ENCODE measurements around the gene GABPB2.
A peak's percentile ranks its signal among the peaks of the same experiment; 100 is the strongest.

The GABPB2 gene

DNA sequence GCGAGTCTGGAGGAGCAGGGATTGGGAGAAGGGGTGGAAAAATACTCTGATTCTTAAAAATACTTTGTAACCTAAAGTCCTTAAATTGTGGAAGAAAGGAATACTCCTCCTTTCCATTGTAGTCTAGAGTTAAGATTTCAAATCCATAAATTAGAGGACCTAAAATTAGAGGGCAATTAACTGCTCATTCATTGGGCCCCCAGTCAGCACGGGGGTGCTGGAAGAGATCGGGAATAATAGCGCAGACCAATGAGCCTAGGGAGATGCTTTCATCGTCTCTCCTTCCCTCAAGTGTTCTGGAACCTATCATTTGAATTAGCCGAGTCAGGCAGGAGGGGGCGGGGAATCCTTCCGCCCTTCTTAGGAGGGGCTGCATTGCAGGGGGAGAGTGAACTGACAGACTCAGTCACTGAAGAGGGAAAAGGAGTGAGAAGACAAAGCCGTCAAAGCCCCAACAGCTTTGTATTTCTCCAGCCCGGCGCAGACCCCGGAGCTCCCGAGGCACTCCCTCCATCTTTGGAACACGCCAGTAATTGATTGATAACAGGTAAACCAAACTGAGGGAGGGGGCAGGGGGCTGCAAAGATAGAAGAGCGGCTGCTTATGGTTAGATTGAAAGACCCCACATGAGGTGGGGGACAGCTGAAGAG, 10.4 kb upstream of the GABPB2 start, which contains the start of gene MLLT11:
Gene MLLT11 (plus strand): TSS at position 391 of the 650 bp plus-strand sequence. CDS start 6,828 bp downstream, outside the sequence.
- peaks cover 24% of the 10 kb centered on the region for H3K36me3 ChIP-seq (replicated peaks; ENCODE audit: low read depth, low read length)
- peak within 1 kb of the TSS; percentile 92 for H2AFZ ChIP-seq (ENCODE audit: low read depth, low read length)
- peak within 1 kb of the TSS; percentile 65 for H3K27ac ChIP-seq (ENCODE audit: low read length)
- peak; percentile 33 for TF ChIP-seq CTCF (IDR thresholded peaks at IDR 0.05; ENCODE audit: low read depth, low read length)
- no peak for TF ChIP-seq EZH2phosphoT487 (IDR thresholded peaks at IDR 0.05; ENCODE audit: low read depth)
- peaks cover 23% of the 10 kb centered on the region for H4K20me1 ChIP-seq (ENCODE audit: insufficient read depth, low read length)
- peak within 1 kb of the TSS; percentile 96 for H3K4me2 ChIP-seq (ENCODE audit: low read length)
- peak within 1 kb of the TSS; percentile 89 for H3K4me3 ChIP-seq (ENCODE audit: low read length)
- no peaks in the 10 kb centered on the region for H3K9me3 ChIP-seq (ENCODE audit: insufficient read depth, low read length)
- H3K79me2 ChIP-seq (ENCODE audit: low read length), result peaks cover 46% of the 10 kb centered on the region
- peak within 1 kb of the TSS; percentile 95 for H3K9ac ChIP-seq (ENCODE audit: low read length)
- H3K27me3 ChIP-seq (ENCODE audit: low read depth, low read length), result no peaks in the 10 kb centered on the region
- peaks cover 26% of the 10 kb centered on the region for H3K4me1 ChIP-seq (ENCODE audit: low read length)

DNA sequence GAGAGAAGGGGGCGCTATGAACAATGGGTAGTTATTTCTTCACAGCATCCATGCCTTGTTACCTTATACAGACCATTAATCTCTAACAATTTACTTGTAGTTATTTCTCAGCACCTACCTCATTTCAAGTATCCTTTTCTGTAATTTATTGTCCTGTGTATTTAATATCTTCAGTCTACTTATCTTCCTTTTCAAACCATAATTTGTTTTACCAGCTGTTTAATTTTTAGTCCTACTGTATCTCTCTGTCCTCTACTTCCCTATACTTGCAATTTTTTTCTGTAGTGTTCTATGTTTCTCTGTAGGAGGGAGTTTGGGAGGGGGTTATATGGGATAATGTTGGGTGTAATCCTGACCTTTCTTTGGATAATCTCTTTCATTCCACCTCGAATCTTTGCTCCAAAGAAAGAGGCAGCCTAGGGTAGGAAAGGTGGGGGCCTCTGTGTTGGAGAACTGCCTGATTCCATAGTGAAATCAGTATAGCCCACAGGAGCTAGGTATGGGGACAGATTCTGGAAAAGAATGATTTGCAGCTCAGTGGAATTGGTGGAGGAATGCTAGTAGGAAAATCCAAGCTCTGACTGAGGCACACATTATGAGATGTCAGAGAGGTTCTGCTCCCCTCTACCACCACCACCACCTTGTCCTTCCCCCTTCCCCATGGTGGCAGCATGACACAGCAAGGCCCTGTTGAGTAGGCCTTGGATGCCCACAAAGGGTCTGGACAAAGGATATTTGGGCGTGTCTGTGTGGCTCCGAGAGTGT, 9.7 kb upstream of the GABPB2 start:
- H3K4me1 ChIP-seq (ENCODE audit: low read length), result peaks cover 26% of the 10 kb centered on the region
- H3K4me3 ChIP-seq (ENCODE audit: low read length), result peak overlapping the region; percentile 89
- no peaks in the 10 kb centered on the region for H3K9me3 ChIP-seq (ENCODE audit: insufficient read depth, low read length)
- no peaks in the 10 kb centered on the region for H3K27me3 ChIP-seq (ENCODE audit: low read depth, low read length)
- H3K4me2 ChIP-seq (ENCODE audit: low read length), result peak overlapping the region; percentile 96
- TF ChIP-seq CTCF (IDR thresholded peaks at IDR 0.05; ENCODE audit: low read depth, low read length), result no peak
- TF ChIP-seq EZH2phosphoT487 (IDR thresholded peaks at IDR 0.05; ENCODE audit: low read depth), result no peak
- peak overlapping the region; percentile 95 for H3K9ac ChIP-seq (ENCODE audit: low read length)
- H3K27ac ChIP-seq (ENCODE audit: low read length), result no peak overlapping the region
- peak overlapping the region; percentile 92 for H2AFZ ChIP-seq (ENCODE audit: low read depth, low read length)
- H4K20me1 ChIP-seq (ENCODE audit: insufficient read depth, low read length), result peaks cover 20% of the 10 kb centered on the region
- peaks cover 42% of the 10 kb centered on the region for H3K79me2 ChIP-seq (ENCODE audit: low read length)
- H3K36me3 ChIP-seq (replicated peaks; ENCODE audit: low read depth, low read length), result peaks cover 17% of the 10 kb centered on the region

- Histone ChIP-seq H3K4me3 (ENCODE audit: low read length) (no peak overlapping the region), H3K79me2 (ENCODE audit: low read length) (peaks cover 34% of the 10 kb centered on the region), H3K27me3 (ENCODE audit: low read depth, low read length) (no peaks in the 10 kb centered on the region), H3K9me3 (ENCODE audit: insufficient read depth, low read length) (no peaks in the 10 kb centered on the region), H3K4me2 (ENCODE audit: low read length) (no peak overlapping the region), H2AFZ (ENCODE audit: low read depth, low read length) (no peak overlapping the region), H3K9ac (ENCODE audit: low read length) (no peak overlapping the region), H4K20me1 (ENCODE audit: insufficient read depth, low read length) (peaks cover 12% of the 10 kb centered on the region), H3K36me3 (replicated peaks; ENCODE audit: low read depth, low read length) (peaks cover 9% of the 10 kb centered on the region), H3K27ac (ENCODE audit: low read length) (no peak overlapping the region), H3K4me1 (ENCODE audit: low read length) (peaks cover 19% of the 10 kb centered on the region)
- TF ChIP-seq EZH2phosphoT487 (IDR thresholded peaks at IDR 0.05; ENCODE audit: low read depth), result no peak
- TF ChIP-seq CTCF (IDR thresholded peaks at IDR 0.05; ENCODE audit: low read depth, low read length), result no peak
Observed at GRCh38 chr1:151061704-151062103, 8.9 kb upstream of the GABPB2 start.

- H3K4me3 ChIP-seq (ENCODE audit: low read length), result no peak overlapping the region
- no peak overlapping the region for H2AFZ ChIP-seq (ENCODE audit: low read depth, low read length)
- no peak overlapping the region for H3K27ac ChIP-seq (ENCODE audit: low read length)
- peaks cover 2% of the 10 kb centered on the region for H3K36me3 ChIP-seq (replicated peaks; ENCODE audit: low read depth, low read length)
- H3K4me1 ChIP-seq (ENCODE audit: low read length), result peaks cover 12% of the 10 kb centered on the region
- H3K27me3 ChIP-seq (ENCODE audit: low read depth, low read length), result no peaks in the 10 kb centered on the region
- no peak overlapping the region for H3K4me2 ChIP-seq (ENCODE audit: low read length)
- H3K9me3 ChIP-seq (ENCODE audit: insufficient read depth, low read length), result no peaks in the 10 kb centered on the region
- peaks cover 3% of the 10 kb centered on the region; the same call in 1 of the 2 replicates for H4K20me1 ChIP-seq (ENCODE audit: insufficient read depth, low read length)
- no peak overlapping the region for H3K9ac ChIP-seq (ENCODE audit: low read length)
- H3K79me2 ChIP-seq (ENCODE audit: low read length), result peaks cover 22% of the 10 kb centered on the region
- TF ChIP-seq CTCF (IDR thresholded peaks at IDR 0.05; ENCODE audit: low read depth, low read length) (no peak), EZH2phosphoT487 (IDR thresholded peaks at IDR 0.05; ENCODE audit: low read depth) (no peak)
Observed at GRCh38 chr1:151062741-151063371, 7.7 kb upstream of the GABPB2 start.
